H1 (cell line): Measurements from ENCODE around the gene SERGEF. TPM values are rescaled to one million over a fixed set of nuclear protein-coding genes. Genes with fewer than 3 reads are reported as not detected.

ENCODE experiments used
- CTCF ChIA-PET: fragments of 300-600 bp; sonication (Branson Sonifier 250); formaldehyde crosslinking; loops from one replicate; lab custom pipeline; 2021; ENCODE audit not compliant: partially characterized antibody; lab: Charles Lee
- POLR2A ChIA-PET: fragments of 300-600 bp; sonication (Branson Sonifier 250); formaldehyde crosslinking; loops from one replicate; lab custom pipeline; 2021; ENCODE audit warnings: inconsistent platforms; ENCODE audit not compliant: partially characterized antibody; lab: Charles Lee
- DNase-seq, 2 experiments: peaks; one replicate each; pipeline versions ENCODE4 v3.0.0 to v3.0.0-alpha.2; 2010 to 2022; ENCODE audit warnings: low spot score in 2 of 2, low read depth in 1 of 2, mixed read lengths in 1 of 2
- FAIRE-seq: peaks from 2 replicates; lab custom pipeline; 2011; peaks lifted over from hg19 to GRCh38; lab: Jason Lieb, UNC
- H2AFZ ChIP-seq: 2 replicates; pipeline ENCODE4 v1.8.1; 2012; ENCODE audit warnings: low read length, inconsistent platforms
- H2AK5ac ChIP-seq: 2 replicates; pipeline ENCODE4 v1.6.1; 2013; ENCODE audit warnings: low read depth, low read length
- H2BK120ac ChIP-seq: replicated peaks from 2 replicates; pipeline ENCODE3; 2013; ENCODE audit warnings: low read depth, low read length, inconsistent platforms
- H2BK12ac ChIP-seq: 2 replicates; pipeline ENCODE4 v1.6.1; 2013; ENCODE audit warnings: low read depth, low read length
- H2BK15ac ChIP-seq: 2 replicates; pipeline ENCODE4 v1.6.1; 2013; ENCODE audit warnings: low read length
- H2BK20ac ChIP-seq: 2 replicates; pipeline ENCODE4 v1.6.1; 2013; ENCODE audit warnings: low read length
- H2BK5ac ChIP-seq: 2 replicates; pipeline ENCODE4 v1.6.1; 2013; ENCODE audit warnings: low read depth, low read length
- H3K14ac ChIP-seq: 2 replicates; pipeline ENCODE4 v1.6.1; 2013; ENCODE audit warnings: inconsistent platforms; ENCODE audit not compliant: insufficient read length
- H3K18ac ChIP-seq: 2 replicates; pipeline ENCODE4 v1.6.1; 2013; ENCODE audit warnings: low read length; ENCODE audit errors: extremely low read depth
- H3K23ac ChIP-seq: 2 replicates; pipeline ENCODE4 v1.6.1; 2013; ENCODE audit warnings: inconsistent platforms; ENCODE audit not compliant: insufficient read length
- H3K23me2 ChIP-seq: 2 replicates; pipeline ENCODE4 v1.6.1; 2013; ENCODE audit warnings: low read depth, low read length
- H3K27ac ChIP-seq: 2 replicates; pipeline ENCODE4 v1.6.1; 2011; ENCODE audit warnings: low read depth, low read length, inconsistent platforms
- H3K27me3 ChIP-seq, 4 experiments: replicated peaks in 1 of 4; 1 replicate in 1 of 4; 2 replicates in 3 of 4; pipeline versions ENCODE4 v1.6.1 to v1.8.1; 2011 to 2013; ENCODE audit warnings: low read length in 3 of 4, mild to moderate bottlenecking in 3 of 4, inconsistent platforms in 2 of 4, mixed read lengths in 2 of 4, moderate library complexity in 1 of 4; ENCODE audit not compliant: control insufficient read depth in 3 of 4, insufficient read depth in 3 of 4; ENCODE audit errors: extremely low read depth in 1 of 4
- H3K36me3 ChIP-seq, 4 experiments: 2 replicates each; pipeline versions ENCODE4 v1.6.1 to v1.8.1; 2011 to 2013; ENCODE audit warnings: mild to moderate bottlenecking in 4 of 4, low read length in 3 of 4, moderate library complexity in 2 of 4, control low read depth in 1 of 4, inconsistent platforms in 1 of 4; ENCODE audit not compliant: insufficient read depth in 4 of 4, control insufficient read depth in 2 of 4
- H3K4ac ChIP-seq: replicated peaks from 2 replicates; pipeline ENCODE3; 2013; ENCODE audit warnings: low read length, low read depth, mixed read lengths, inconsistent platforms; ENCODE audit not compliant: insufficient read length
- H3K4me1 ChIP-seq, 4 experiments: replicated peaks in 1 of 4; 1 replicate in 1 of 4; 2 replicates in 3 of 4; pipeline versions ENCODE4 v1.6.1 to v1.8.1; 2011 to 2013; ENCODE audit warnings: low read length in 3 of 4, inconsistent platforms in 2 of 4, mixed read lengths in 1 of 4; ENCODE audit not compliant: insufficient read depth in 4 of 4, control insufficient read depth in 3 of 4
- H3K4me2 ChIP-seq, 2 experiments: 2 replicates each; pipeline versions ENCODE4 v1.6.1 to v1.8.1; 2011 to 2013; ENCODE audit warnings: low read depth in 2 of 2, low read length in 2 of 2, control low read depth in 1 of 2, inconsistent platforms in 1 of 2, mild to moderate bottlenecking in 1 of 2; ENCODE audit not compliant: insufficient read depth in 1 of 2
- H3K4me3 ChIP-seq, 4 experiments: fragments of 200-600, 300-600 bp in 1 of 4; sonication (generic), shearing (Covaris generic), sonication (Bioruptor Twin) in 1 of 4; 2 replicates each; pipeline versions ENCODE4 v1.5.1 to v1.8.1; 2011 to 2016; ENCODE audit warnings: low read length in 4 of 4, low read depth in 3 of 4, control low read depth in 2 of 4, inconsistent platforms in 2 of 4, mild to moderate bottlenecking in 2 of 4, mixed read lengths in 1 of 4, moderate library complexity in 1 of 4; ENCODE audit not compliant: insufficient read depth in 2 of 4; ENCODE audit errors: extremely low read depth in 1 of 4
- H3K56ac ChIP-seq: replicated peaks from 2 replicates; pipeline ENCODE3; 2013; ENCODE audit warnings: low read depth, mild to moderate bottlenecking, mixed read lengths, low read length, inconsistent platforms; ENCODE audit not compliant: insufficient read length
- H3K79me1 ChIP-seq: 2 replicates; pipeline ENCODE4 v1.6.1; 2013; ENCODE audit warnings: low read depth, low read length, control low read depth
- H3K79me2 ChIP-seq, 2 experiments: 2 replicates each; pipeline versions ENCODE4 v1.6.1 to v1.8.1; 2012 to 2013; ENCODE audit warnings: low read length in 2 of 2, mild to moderate bottlenecking in 2 of 2, inconsistent platforms in 1 of 2; ENCODE audit not compliant: insufficient read depth in 2 of 2, control insufficient read depth in 1 of 2
- H3K9ac ChIP-seq, 4 experiments: replicated peaks in 1 of 4; 1 replicate in 1 of 4; 2 replicates in 3 of 4; pipeline versions ENCODE4 v1.6.1 to v1.8.1; 2011 to 2013; ENCODE audit warnings: low read depth in 3 of 4, low read length in 3 of 4, control low read depth in 2 of 4, mild to moderate bottlenecking in 2 of 4, moderate library complexity in 2 of 4, inconsistent platforms in 1 of 4; ENCODE audit errors: extremely low read depth in 1 of 4
- H3K9me3 ChIP-seq, 2 experiments: 2 replicates each; pipeline versions ENCODE4 v1.6.1 to v1.8.1; 2012 to 2013; ENCODE audit warnings: mild to moderate bottlenecking in 2 of 2, moderate library complexity in 2 of 2, control low read depth in 1 of 2, inconsistent platforms in 1 of 2, low read depth in 1 of 2, low read length in 1 of 2, mixed read lengths in 1 of 2; ENCODE audit not compliant: insufficient read depth in 2 of 2
- H4K20me1 ChIP-seq, 2 experiments: replicated peaks in 1 of 2; 2 replicates each; pipeline versions ENCODE3 to v1.8.1; 2011 to 2013; ENCODE audit warnings: inconsistent platforms in 2 of 2, low read length in 2 of 2, mild to moderate bottlenecking in 1 of 2; ENCODE audit not compliant: insufficient read depth in 2 of 2, control insufficient read depth in 1 of 2
- H4K5ac ChIP-seq: 2 replicates; pipeline ENCODE4 v1.6.1; 2013; ENCODE audit warnings: low read length, low read depth, mixed read lengths, inconsistent platforms; ENCODE audit not compliant: insufficient read length
- H4K8ac ChIP-seq: 2 replicates; pipeline ENCODE4 v1.8.0; 2013; ENCODE audit warnings: mild to moderate bottlenecking, moderate library complexity, low read length, inconsistent platforms; ENCODE audit not compliant: insufficient read depth; ENCODE audit errors: extremely low read depth
- H4K91ac ChIP-seq: replicated peaks from 2 replicates; pipeline ENCODE3; 2013; ENCODE audit warnings: low read length, mixed read lengths, inconsistent platforms; ENCODE audit not compliant: insufficient read length
- CHD7 ChIP-seq: fragments of 300-600 bp; sonication (generic); IDR thresholded peaks from 2 replicates; pipeline ENCODE4 v1.7.1; 2012; ENCODE audit warnings: low read length, moderate library complexity, mild to moderate bottlenecking, inconsistent platforms; ENCODE audit not compliant: insufficient replicate concordance
- polyA plus RNA-seq, 7 experiments: library from polyadenylated mRNA; depleted of rRNA in 3 of 7; stranded (reverse) in 5 of 7; unstranded in 2 of 7; fragments of >200 nt in 5 of 7; fragments of 200-250 nt in 2 of 7; gene quantifications; 1 replicate in 5 of 7; 2 replicates in 1 of 7; 4 replicates in 1 of 7; pipeline versions ENCODE4 v1.2.1 to v1.2.3, GENCODE V29; 2011 to 2013; ENCODE audit warnings: missing spikeins in 2 of 7, mixed read lengths in 2 of 7
- total RNA-seq: library from RNA; stranded (reverse); fragmentation: NEBNext Ultra II Directional; extraction: Animal tissue kit (Norgen Biotek cat#: 25700); gene quantifications from 2 replicates; pipeline ENCODE4 v1.2.1, GENCODE V29; 2021

Gene SERGEF
- total and polyA plus RNA-seq, 2 of the 8 experiments (the other 6 are each of a cell fraction or from before 2014, with no cell fraction given), result 16.6 to 28.8 TPM

GRCh38 chr11:17770917-17771316 lies 241.9 kb downstream of the SERGEF start:
- Histone ChIP-seq H3K9ac (no peak overlapping the region), H2BK12ac (no peak overlapping the region), H2BK120ac (no peak overlapping the region), H3K18ac (no peak overlapping the region), H4K20me1 (no peaks in the 10 kb centered on the region), H3K4me2 (no peak overlapping the region), H3K56ac (no peak overlapping the region), H2AK5ac (no peak overlapping the region), H3K23ac (no peak overlapping the region), H2BK15ac (no peak overlapping the region), H3K14ac (no peak overlapping the region), H4K8ac (no peak overlapping the region), H3K27me3 (no peaks in the 10 kb centered on the region), H3K23me2 (peaks cover 2% of the 10 kb centered on the region; the same call in 1 of the 2 replicates), H4K91ac (no peak overlapping the region), H3K79me2 (no peaks in the 10 kb centered on the region), H2BK5ac (no peak overlapping the region), H3K36me3 (no peaks in the 10 kb centered on the region), H4K5ac (no peak overlapping the region), H3K4me1 (peaks cover 0 to 4% (median 0%) of the 10 kb centered on the region in 4 experiments; a peak in 2 of 7 replicates), H3K4ac (no peak overlapping the region), H3K27ac (no peak overlapping the region), H2AFZ (no peak overlapping the region), H3K79me1 (no peaks in the 10 kb centered on the region), H3K9me3 (no peaks in the 10 kb centered on the region; a peak in 1 of 4 replicates), H2BK20ac (no peak overlapping the region), H3K4me3 (no peak overlapping the region)
- ChIA-PET CTCF (interaction anchor here (0.6 to 4.2 kb wide), 24 partner anchors 9 to 217 kb away, joined by 3 to 25 read pairs (median 4); partner anchors contain the start of gene KCNC1), POLR2A (no interaction called here)
- DNase-seq (no peak), FAIRE-seq (no peak)
- TF ChIP-seq CHD7, result no peak
